SH-SY5Y (cell line): ENCODE results near the gene LGALS3BP.

Source experiments
- GATA2 ChIP-seq: IDR thresholded peaks from 2 replicates; pipeline ENCODE4 v1.6.1; 2011; ENCODE audit warnings: mild to moderate bottlenecking, low read depth, low read length
- GATA3 ChIP-seq: IDR thresholded peaks from 2 replicates; pipeline ENCODE4 v1.6.1; 2011; ENCODE audit warnings: low read depth, mild to moderate bottlenecking, low read length, moderate library complexity

DNA sequence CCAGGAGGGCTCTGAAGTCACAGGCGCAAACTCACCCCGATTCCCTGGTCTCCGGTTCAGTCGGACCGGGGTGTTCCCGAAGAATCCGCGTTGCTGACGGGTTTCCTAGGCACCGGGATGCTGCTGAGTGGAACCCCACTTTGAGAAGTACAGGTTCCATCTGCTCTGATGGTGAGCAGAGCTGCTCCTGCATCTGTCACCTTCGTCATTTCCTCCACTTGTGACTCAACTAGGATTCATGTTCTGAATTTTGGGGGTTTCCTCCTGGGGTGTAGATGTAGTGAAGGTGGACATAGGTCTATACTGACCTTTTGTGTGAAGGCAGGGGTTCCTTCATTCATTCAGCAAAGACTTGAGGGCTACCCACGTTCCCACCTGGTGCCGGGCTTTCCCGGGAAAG lies 25.0 kb downstream of the LGALS3BP start:
- TF ChIP-seq GATA2 (no peak), GATA3 (no peak)
